ENCODE data around the gene XCL2.
"Not testable (repeated sequence)": the region's sequence is repeated elsewhere in the genome, so short reads cannot be mapped to it uniquely, and the experiment has no call there.

Gene XCL2, protein sequence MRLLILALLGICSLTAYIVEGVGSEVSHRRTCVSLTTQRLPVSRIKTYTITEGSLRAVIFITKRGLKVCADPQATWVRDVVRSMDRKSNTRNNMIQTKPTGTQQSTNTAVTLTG

GRCh38 chr1:168543840-168544498, at the start of gene XCL2:
XCL2 (minus strand) TSS chr1:168543997; CDS start chr1:168543964, 33 bp downstream.
- not testable (repeated sequence) for H3K4me1 ChIP-seq (ENCODE audit: control insufficient read depth, insufficient read depth, low read length, unreplicated experiment); H3K36me3 ChIP-seq (ENCODE audit: insufficient read depth, low read length); H3K79me2 ChIP-seq (ENCODE audit: control insufficient read depth, insufficient read depth, low read length, unreplicated experiment)

GRCh38 chr1:168591641-168592250, 47.9 kb upstream of the XCL2 start:
- no peak overlapping the region for H2AFZ ChIP-seq (ENCODE audit: low read length, unreplicated experiment)
- peaks cover 45% of the 10 kb centered on the region for H3K27me3 ChIP-seq (ENCODE audit: insufficient read depth, low read length)

More at GRCh38 chr1:168543840-168544498, at the start of gene XCL2:
- H3K27ac ChIP-seq (ENCODE audit: low read depth, low read length); H3K27me3 ChIP-seq (ENCODE audit: insufficient read depth, low read length); H3K4me3 ChIP-seq (ENCODE audit: low read depth, low read length); H2AFZ ChIP-seq (ENCODE audit: low read length, unreplicated experiment): not testable (repeated sequence)

DNA sequence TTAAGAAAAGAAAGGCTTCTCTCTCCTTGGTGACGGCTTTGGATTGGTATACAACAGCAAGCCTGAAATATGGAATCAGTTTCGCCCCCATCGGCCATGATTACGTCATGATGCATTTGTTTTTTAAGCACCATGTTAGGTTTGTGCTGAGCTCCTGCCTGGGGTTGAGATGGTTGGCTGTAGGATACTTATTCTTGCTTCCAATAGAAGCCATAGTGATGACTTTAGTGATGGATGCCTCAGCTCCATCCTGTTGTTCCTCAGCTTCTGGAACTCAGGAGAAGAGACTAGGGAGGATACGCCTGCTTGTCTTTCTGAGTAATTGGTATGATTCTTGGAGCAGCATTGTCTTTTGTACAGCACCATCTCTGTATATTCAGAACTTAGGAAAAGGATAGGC, 47.3 kb upstream of the XCL2 start:
- no peak overlapping the region for H2AFZ ChIP-seq (ENCODE audit: low read length, unreplicated experiment)
- no peaks in the 10 kb centered on the region for H3K36me3 ChIP-seq (ENCODE audit: insufficient read depth, low read length)
- H3K4me1 ChIP-seq (ENCODE audit: control insufficient read depth, insufficient read depth, low read length, unreplicated experiment), result no peaks in the 10 kb centered on the region
- no peaks in the 10 kb centered on the region for H3K79me2 ChIP-seq (ENCODE audit: control insufficient read depth, insufficient read depth, low read length, unreplicated experiment)
- H3K27me3 ChIP-seq (ENCODE audit: insufficient read depth, low read length), result peaks cover 45% of the 10 kb centered on the region
- H3K4me3 ChIP-seq (ENCODE audit: low read depth, low read length), result no peak overlapping the region
- no peak overlapping the region for H3K27ac ChIP-seq (ENCODE audit: low read depth, low read length)

More at GRCh38 chr1:168591641-168592250, 47.9 kb upstream of the XCL2 start:
- H3K36me3 ChIP-seq (ENCODE audit: insufficient read depth, low read length), result no peaks in the 10 kb centered on the region
- no peak overlapping the region for H3K4me3 ChIP-seq (ENCODE audit: low read depth, low read length)
- no peaks in the 10 kb centered on the region for H3K79me2 ChIP-seq (ENCODE audit: control insufficient read depth, insufficient read depth, low read length, unreplicated experiment)
- H3K4me1 ChIP-seq (ENCODE audit: control insufficient read depth, insufficient read depth, low read length, unreplicated experiment), result no peaks in the 10 kb centered on the region
- H3K27ac ChIP-seq (ENCODE audit: low read depth, low read length), result no peak overlapping the region

- H2AFZ ChIP-seq (ENCODE audit: low read length, unreplicated experiment), result no peak overlapping the region
- peaks cover 12% of the 10 kb centered on the region for H3K4me1 ChIP-seq (ENCODE audit: control insufficient read depth, insufficient read depth, low read length, unreplicated experiment)
- H3K4me3 ChIP-seq (ENCODE audit: low read depth, low read length), result no peak overlapping the region
- peaks cover 37% of the 10 kb centered on the region for H3K27me3 ChIP-seq (ENCODE audit: insufficient read depth, low read length)
- no peaks in the 10 kb centered on the region for H3K36me3 ChIP-seq (ENCODE audit: insufficient read depth, low read length)
- no peak overlapping the region for H3K27ac ChIP-seq (ENCODE audit: low read depth, low read length)
- H3K79me2 ChIP-seq (ENCODE audit: control insufficient read depth, insufficient read depth, low read length, unreplicated experiment), result no peaks in the 10 kb centered on the region
These were observed 45.4 kb upstream of the XCL2 start for GRCh38 chr1:168589167-168589566.

DNA sequence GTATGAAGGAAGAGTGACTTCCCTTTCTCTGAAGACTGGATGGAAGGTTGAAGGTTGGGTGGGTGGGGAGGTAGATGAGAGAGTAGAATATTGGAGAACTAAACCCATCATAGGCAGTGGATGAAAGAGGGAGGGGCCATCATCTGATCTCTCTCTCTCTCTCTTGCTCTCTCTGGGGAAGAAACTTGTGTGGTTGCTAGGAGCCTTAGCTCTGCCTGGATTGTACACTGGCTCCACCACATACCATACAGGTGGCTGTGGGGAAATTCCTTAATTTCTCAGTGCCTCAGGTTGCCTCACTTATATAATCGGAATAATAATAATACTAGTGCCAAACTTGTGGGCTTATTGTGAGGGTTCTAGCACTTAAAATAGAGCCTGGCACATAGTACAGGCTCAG, 42.1 kb upstream of the XCL2 start:
- peaks cover 6% of the 10 kb centered on the region; the same call in 1 of the 2 replicates for H3K27me3 ChIP-seq (ENCODE audit: insufficient read depth, low read length)
- H3K79me2 ChIP-seq (ENCODE audit: control insufficient read depth, insufficient read depth, low read length, unreplicated experiment), result no peaks in the 10 kb centered on the region
- no peak overlapping the region for H2AFZ ChIP-seq (ENCODE audit: low read length, unreplicated experiment)
- H3K36me3 ChIP-seq (ENCODE audit: insufficient read depth, low read length), result no peaks in the 10 kb centered on the region
- H3K4me1 ChIP-seq (ENCODE audit: control insufficient read depth, insufficient read depth, low read length, unreplicated experiment), result peaks cover 12% of the 10 kb centered on the region
- H3K4me3 ChIP-seq (ENCODE audit: low read depth, low read length), result no peak overlapping the region
- no peak overlapping the region for H3K27ac ChIP-seq (ENCODE audit: low read depth, low read length)

- H3K27me3 ChIP-seq (ENCODE audit: insufficient read depth, low read length), result no peaks in the 10 kb centered on the region
- H3K4me3 ChIP-seq (ENCODE audit: low read depth, low read length), result no peak overlapping the region
These were observed 41.4 kb upstream of the XCL2 start for GRCh38 chr1:168585191-168585590.

GRCh38 chr1:168583571-168583970, 39.8 kb upstream of the XCL2 start:
- Histone ChIP-seq H3K4me3 (ENCODE audit: low read depth, low read length) (no peak overlapping the region), H3K36me3 (ENCODE audit: insufficient read depth, low read length) (no peaks in the 10 kb centered on the region), H3K79me2 (ENCODE audit: control insufficient read depth, insufficient read depth, low read length, unreplicated experiment) (no peaks in the 10 kb centered on the region), H3K27ac (ENCODE audit: low read depth, low read length) (no peak overlapping the region), H3K27me3 (ENCODE audit: insufficient read depth, low read length) (no peaks in the 10 kb centered on the region), H2AFZ (ENCODE audit: low read length, unreplicated experiment) (no peak overlapping the region), H3K4me1 (ENCODE audit: control insufficient read depth, insufficient read depth, low read length, unreplicated experiment) (peaks cover 12% of the 10 kb centered on the region)

More at GRCh38 chr1:168585191-168585590, 41.4 kb upstream of the XCL2 start:
- Histone ChIP-seq H2AFZ (ENCODE audit: low read length, unreplicated experiment) (no peak overlapping the region), H3K4me1 (ENCODE audit: control insufficient read depth, insufficient read depth, low read length, unreplicated experiment) (peaks cover 12% of the 10 kb centered on the region), H3K27ac (ENCODE audit: low read depth, low read length) (no peak overlapping the region), H3K79me2 (ENCODE audit: control insufficient read depth, insufficient read depth, low read length, unreplicated experiment) (no peaks in the 10 kb centered on the region), H3K36me3 (ENCODE audit: insufficient read depth, low read length) (no peaks in the 10 kb centered on the region)

DNA sequence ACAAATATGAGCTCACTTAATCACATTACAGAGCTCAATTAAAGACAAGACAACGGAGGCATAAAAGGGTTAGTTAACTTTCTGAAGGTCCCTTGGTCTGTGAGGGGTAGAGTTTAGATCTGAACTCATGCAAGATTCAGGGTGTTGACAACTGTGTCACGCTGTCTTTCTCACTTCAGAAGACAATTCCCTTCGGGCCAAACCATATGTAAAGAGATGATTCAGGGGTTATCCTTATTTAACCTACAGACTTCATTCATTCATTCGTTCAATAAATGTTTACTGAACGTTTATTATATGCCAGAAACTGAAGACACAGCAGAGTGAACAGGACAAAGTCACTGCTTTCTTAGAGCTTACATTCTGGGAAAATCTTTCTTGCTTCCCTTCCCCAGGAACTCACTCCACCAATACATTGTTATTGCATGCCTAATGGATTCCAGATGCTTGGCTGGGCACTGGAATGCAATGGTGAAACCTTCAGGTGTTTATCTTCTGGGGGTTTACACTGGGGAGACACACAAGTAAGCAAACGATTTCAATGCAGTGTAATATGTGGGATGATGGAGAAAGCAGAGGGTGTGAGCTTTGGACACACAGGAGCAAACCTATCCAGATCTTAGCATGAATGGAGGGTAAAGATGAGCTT, 39.0 kb upstream of the XCL2 start:
- Histone ChIP-seq H3K4me1 (ENCODE audit: control insufficient read depth, insufficient read depth, low read length, unreplicated experiment) (peaks cover 12% of the 10 kb centered on the region), H3K79me2 (ENCODE audit: control insufficient read depth, insufficient read depth, low read length, unreplicated experiment) (no peaks in the 10 kb centered on the region), H2AFZ (ENCODE audit: low read length, unreplicated experiment) (no peak overlapping the region), H3K27ac (ENCODE audit: low read depth, low read length) (no peak overlapping the region), H3K36me3 (ENCODE audit: insufficient read depth, low read length) (no peaks in the 10 kb centered on the region), H3K4me3 (ENCODE audit: low read depth, low read length) (no peak overlapping the region), H3K27me3 (ENCODE audit: insufficient read depth, low read length) (peaks cover 3% of the 10 kb centered on the region; the same call in 1 of the 2 replicates)

DNA sequence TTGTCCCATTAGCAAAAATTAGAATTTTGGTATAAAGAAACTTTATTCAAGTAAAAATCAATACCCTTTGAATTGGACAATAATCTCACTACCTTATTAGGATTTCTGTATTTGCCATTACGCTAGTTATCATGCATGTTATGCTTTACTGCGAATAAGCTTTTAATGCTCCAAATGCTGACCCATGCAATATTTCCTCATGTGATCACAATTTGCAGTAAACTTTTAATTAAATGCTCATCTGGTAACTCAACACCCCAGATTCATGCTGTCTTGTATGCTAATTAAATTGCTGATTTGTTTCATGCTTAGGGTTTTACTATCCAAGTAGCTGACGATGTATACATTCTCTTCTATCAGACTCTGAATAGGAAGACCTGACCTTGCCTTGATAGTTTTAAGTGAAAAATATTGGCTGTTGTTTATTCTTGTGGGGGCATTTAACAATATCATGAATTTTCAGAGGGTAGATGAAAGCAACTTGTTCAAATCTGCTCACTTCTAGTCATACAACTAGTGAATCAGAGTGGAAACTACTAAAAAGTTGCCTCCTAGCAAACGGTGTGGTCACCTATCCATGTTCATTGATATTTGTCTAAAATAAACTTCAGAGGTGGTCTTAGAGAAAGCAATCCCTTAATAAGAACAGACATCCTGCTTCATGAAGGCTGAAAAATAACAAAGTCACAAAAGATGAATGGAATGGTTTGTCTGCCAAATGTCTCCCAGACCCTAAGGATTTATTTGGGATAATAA, 38.2 kb upstream of the XCL2 start:
- no peak overlapping the region for H3K27ac ChIP-seq (ENCODE audit: low read depth, low read length)
- no peak overlapping the region for H3K4me3 ChIP-seq (ENCODE audit: low read depth, low read length)
- H2AFZ ChIP-seq (ENCODE audit: low read length, unreplicated experiment), result no peak overlapping the region
- no peaks in the 10 kb centered on the region for H3K36me3 ChIP-seq (ENCODE audit: insufficient read depth, low read length)
- no peaks in the 10 kb centered on the region for H3K79me2 ChIP-seq (ENCODE audit: control insufficient read depth, insufficient read depth, low read length, unreplicated experiment)
- peaks cover 12% of the 10 kb centered on the region for H3K4me1 ChIP-seq (ENCODE audit: control insufficient read depth, insufficient read depth, low read length, unreplicated experiment)
- H3K27me3 ChIP-seq (ENCODE audit: insufficient read depth, low read length), result peaks cover 9% of the 10 kb centered on the region

DNA sequence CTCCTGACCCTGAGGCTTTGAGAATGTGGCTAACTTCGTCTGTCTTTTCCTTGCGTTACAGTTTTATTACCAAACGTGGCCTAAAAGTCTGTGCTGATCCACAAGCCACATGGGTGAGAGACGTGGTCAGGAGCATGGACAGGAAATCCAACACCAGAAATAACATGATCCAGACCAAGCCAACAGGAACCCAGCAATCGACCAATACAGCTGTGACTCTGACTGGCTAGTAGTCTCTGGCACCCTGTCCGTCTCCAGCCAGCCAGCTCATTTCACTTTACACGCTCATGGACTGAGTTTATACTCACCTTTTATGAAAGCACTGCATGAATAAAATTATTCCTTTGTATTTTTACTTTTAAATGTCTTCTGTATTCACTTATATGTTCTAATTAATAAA, 37.2 kb upstream of the XCL2 start:
- H3K27me3 ChIP-seq (ENCODE audit: insufficient read depth, low read length); H3K79me2 ChIP-seq (ENCODE audit: control insufficient read depth, insufficient read depth, low read length, unreplicated experiment); H3K4me3 ChIP-seq (ENCODE audit: low read depth, low read length); H3K36me3 ChIP-seq (ENCODE audit: insufficient read depth, low read length); H2AFZ ChIP-seq (ENCODE audit: low read length, unreplicated experiment); H3K27ac ChIP-seq (ENCODE audit: low read depth, low read length): not testable (repeated sequence)
- peaks cover 12% of the 10 kb centered on the region for H3K4me1 ChIP-seq (ENCODE audit: control insufficient read depth, insufficient read depth, low read length, unreplicated experiment)

Measured in ACC112 (cell line).